Measurements from ENCODE around the gene SLC39A2.

GRCh38 chr14:20989471-20989786 lies 9.7 kb upstream of the SLC39A2 start:
- TF ChIP-seq POLR2A (IDR thresholded peaks at IDR 0.05) = no peak
- TF ChIP-seq, protein P1, sequence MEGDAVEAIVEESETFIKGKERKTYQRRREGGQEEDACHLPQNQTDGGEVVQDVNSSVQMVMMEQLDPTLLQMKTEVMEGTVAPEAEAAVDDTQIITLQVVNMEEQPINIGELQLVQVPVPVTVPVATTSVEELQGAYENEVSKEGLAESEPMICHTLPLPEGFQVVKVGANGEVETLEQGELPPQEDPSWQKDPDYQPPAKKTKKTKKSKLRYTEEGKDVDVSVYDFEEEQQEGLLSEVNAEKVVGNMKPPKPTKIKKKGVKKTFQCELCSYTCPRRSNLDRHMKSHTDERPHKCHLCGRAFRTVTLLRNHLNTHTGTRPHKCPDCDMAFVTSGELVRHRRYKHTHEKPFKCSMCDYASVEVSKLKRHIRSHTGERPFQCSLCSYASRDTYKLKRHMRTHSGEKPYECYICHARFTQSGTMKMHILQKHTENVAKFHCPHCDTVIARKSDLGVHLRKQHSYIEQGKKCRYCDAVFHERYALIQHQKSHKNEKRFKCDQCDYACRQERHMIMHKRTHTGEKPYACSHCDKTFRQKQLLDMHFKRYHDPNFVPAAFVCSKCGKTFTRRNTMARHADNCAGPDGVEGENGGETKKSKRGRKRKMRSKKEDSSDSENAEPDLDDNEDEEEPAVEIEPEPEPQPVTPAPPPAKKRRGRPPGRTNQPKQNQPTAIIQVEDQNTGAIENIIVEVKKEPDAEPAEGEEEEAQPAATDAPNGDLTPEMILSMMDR (IDR thresholded peaks at IDR 0.05 in 4 of 5, conservative IDR thresholded peaks at IDR 0.05 in 1 of 5) = no peak
